ENCODE results near the gene ECSIT. TPM values are rescaled to one million over a fixed set of nuclear protein-coding genes. Genes with fewer than 3 reads are reported as not detected.
A peak's percentile ranks its signal among the peaks of the same experiment; 100 is the strongest.

ECSIT gene
- total RNA-seq, 1 experiment from 2014 or later, result 59.8 TPM

- no peak overlapping the region for H2AFZ ChIP-seq (ENCODE audit: low read length)
- peaks cover 7% of the 10 kb centered on the region; the same call in 1 of the 2 replicates for H3K36me3 ChIP-seq (ENCODE audit: insufficient read depth, low read length)
- H3K4me1 ChIP-seq (ENCODE audit: low read length), result peaks cover 12% of the 10 kb centered on the region
- no peaks in the 10 kb centered on the region for H3K9me3 ChIP-seq (ENCODE audit: low read length)
- H3K9me2 ChIP-seq (replicated peaks; ENCODE audit: insufficient read depth, low read length), result no peaks in the 10 kb centered on the region
- no peak overlapping the region for H3K27ac ChIP-seq (ENCODE audit: low read length)
- peaks cover 38% of the 10 kb centered on the region for H3K79me2 ChIP-seq (ENCODE audit: low read length)
- H3K4me3 ChIP-seq (ENCODE audit: low read length), result no peak overlapping the region
- H3K9ac ChIP-seq (ENCODE audit: low read length), result no peak overlapping the region
- no peaks in the 10 kb centered on the region for H3K27me3 ChIP-seq (ENCODE audit: low read length)
- H4K20me1 ChIP-seq (ENCODE audit: insufficient read depth, low read depth, low read length), result peaks cover 24% of the 10 kb centered on the region
- DNase-seq, result no peak
- no peak overlapping the region for H3K4me2 ChIP-seq (ENCODE audit: low read depth, low read length, poor library complexity, severe bottlenecking)
Observed at GRCh38 chr19:11554160-11554559, 25.2 kb upstream of the ECSIT start.

- H3K4me1 ChIP-seq (ENCODE audit: low read length), result peaks cover 8% of the 10 kb centered on the region
- no peaks in the 10 kb centered on the region for H3K9me2 ChIP-seq (replicated peaks; ENCODE audit: insufficient read depth, low read length)
- H3K9me3 ChIP-seq (ENCODE audit: low read length), result no peaks in the 10 kb centered on the region
- H3K27ac ChIP-seq (ENCODE audit: low read length), result no peak overlapping the region
- no peaks in the 10 kb centered on the region for H3K27me3 ChIP-seq (ENCODE audit: low read length)
- peaks cover 15% of the 10 kb centered on the region for H4K20me1 ChIP-seq (ENCODE audit: insufficient read depth, low read depth, low read length)
- DNase-seq, result no peak
- peaks cover 26% of the 10 kb centered on the region for H3K79me2 ChIP-seq (ENCODE audit: low read length)
- H3K4me2 ChIP-seq (ENCODE audit: low read depth, low read length, poor library complexity, severe bottlenecking), result no peak overlapping the region
- no peak overlapping the region for H2AFZ ChIP-seq (ENCODE audit: low read length)
- H3K9ac ChIP-seq (ENCODE audit: low read length), result no peak overlapping the region
- peaks cover 7% of the 10 kb centered on the region; the same call in 1 of the 2 replicates for H3K36me3 ChIP-seq (ENCODE audit: insufficient read depth, low read length)
- no peak overlapping the region for H3K4me3 ChIP-seq (ENCODE audit: low read length)
Observed at GRCh38 chr19:11552666-11553372, 23.9 kb upstream of the ECSIT start.

GRCh38 chr19:11551603-11552235, 22.8 kb upstream of the ECSIT start:
- Histone ChIP-seq H3K36me3 (ENCODE audit: insufficient read depth, low read length) (peaks cover 7% of the 10 kb centered on the region; the same call in 1 of the 2 replicates), H2AFZ (ENCODE audit: low read length) (no peak overlapping the region), H3K27ac (ENCODE audit: low read length) (no peak overlapping the region), H3K9ac (ENCODE audit: low read length) (no peak overlapping the region), H3K27me3 (ENCODE audit: low read length) (no peaks in the 10 kb centered on the region), H3K9me2 (replicated peaks; ENCODE audit: insufficient read depth, low read length) (no peaks in the 10 kb centered on the region), H3K9me3 (ENCODE audit: low read length) (no peaks in the 10 kb centered on the region), H3K79me2 (ENCODE audit: low read length) (peaks cover 16% of the 10 kb centered on the region), H3K4me3 (ENCODE audit: low read length) (no peak overlapping the region), H3K4me2 (ENCODE audit: low read depth, low read length, poor library complexity, severe bottlenecking) (no peak overlapping the region), H3K4me1 (ENCODE audit: low read length) (peaks cover under 1% of the 10 kb centered on the region), H4K20me1 (ENCODE audit: insufficient read depth, low read depth, low read length) (peaks cover 14% of the 10 kb centered on the region; the same call in 1 of the 2 replicates)
- peak; percentile 63 for DNase-seq

GRCh38 chr19:11550265-11550664, 21.3 kb upstream of the ECSIT start:
- Histone ChIP-seq H2AFZ (ENCODE audit: low read length) (no peak overlapping the region), H3K4me1 (ENCODE audit: low read length) (no peaks in the 10 kb centered on the region), H3K4me3 (ENCODE audit: low read length) (no peak overlapping the region), H4K20me1 (ENCODE audit: insufficient read depth, low read depth, low read length) (0 out of 2 replicates have a peak, but pooled peaks cover 6% of the 10 kb centered on the region), H3K9me3 (ENCODE audit: low read length) (no peaks in the 10 kb centered on the region), H3K27me3 (ENCODE audit: low read length) (no peaks in the 10 kb centered on the region), H3K27ac (ENCODE audit: low read length) (no peak overlapping the region), H3K9me2 (replicated peaks; ENCODE audit: insufficient read depth, low read length) (no peaks in the 10 kb centered on the region), H3K9ac (ENCODE audit: low read length) (no peak overlapping the region), H3K4me2 (ENCODE audit: low read depth, low read length, poor library complexity, severe bottlenecking) (no peak overlapping the region), H3K79me2 (ENCODE audit: low read length) (peaks cover 2% of the 10 kb centered on the region), H3K36me3 (ENCODE audit: insufficient read depth, low read length) (peaks cover 3% of the 10 kb centered on the region; the same call in 1 of the 2 replicates)
- no peak for DNase-seq

GRCh38 chr19:11549386-11549953, 20.5 kb upstream of the ECSIT start:
- no peaks in the 10 kb centered on the region for H3K27me3 ChIP-seq (ENCODE audit: low read length)
- no peak overlapping the region for H3K9ac ChIP-seq (ENCODE audit: low read length)
- H3K4me2 ChIP-seq (ENCODE audit: low read depth, low read length, poor library complexity, severe bottlenecking), result no peak overlapping the region
- no peaks in the 10 kb centered on the region for H3K79me2 ChIP-seq (ENCODE audit: low read length)
- H4K20me1 ChIP-seq (ENCODE audit: insufficient read depth, low read depth, low read length), result 0 out of 2 replicates have a peak, but pooled peaks cover 6% of the 10 kb centered on the region
- DNase-seq, result no peak
- 0 out of 2 replicates have a peak, but pooled peaks cover 3% of the 10 kb centered on the region for H3K36me3 ChIP-seq (ENCODE audit: insufficient read depth, low read length)
- no peak overlapping the region for H3K4me3 ChIP-seq (ENCODE audit: low read length)
- no peaks in the 10 kb centered on the region for H3K9me2 ChIP-seq (replicated peaks; ENCODE audit: insufficient read depth, low read length)
- H3K9me3 ChIP-seq (ENCODE audit: low read length), result no peaks in the 10 kb centered on the region
- no peak overlapping the region for H3K27ac ChIP-seq (ENCODE audit: low read length)
- H2AFZ ChIP-seq (ENCODE audit: low read length), result no peak overlapping the region
- H3K4me1 ChIP-seq (ENCODE audit: low read length), result no peaks in the 10 kb centered on the region

- H3K4me1 ChIP-seq (ENCODE audit: low read length), result no peaks in the 10 kb centered on the region
- no peak overlapping the region for H3K4me3 ChIP-seq (ENCODE audit: low read length)
- no peak overlapping the region for H3K9ac ChIP-seq (ENCODE audit: low read length)
- no peaks in the 10 kb centered on the region for H3K27me3 ChIP-seq (ENCODE audit: low read length)
- H3K27ac ChIP-seq (ENCODE audit: low read length), result no peak overlapping the region
- no peak overlapping the region for H2AFZ ChIP-seq (ENCODE audit: low read length)
- no peaks in the 10 kb centered on the region for H3K36me3 ChIP-seq (ENCODE audit: insufficient read depth, low read length)
- H3K9me2 ChIP-seq (replicated peaks; ENCODE audit: insufficient read depth, low read length), result no peaks in the 10 kb centered on the region
- no peaks in the 10 kb centered on the region for H3K9me3 ChIP-seq (ENCODE audit: low read length)
- no peak for DNase-seq
- H4K20me1 ChIP-seq (ENCODE audit: insufficient read depth, low read depth, low read length), result no peaks in the 10 kb centered on the region
- no peaks in the 10 kb centered on the region for H3K79me2 ChIP-seq (ENCODE audit: low read length)
- H3K4me2 ChIP-seq (ENCODE audit: low read depth, low read length, poor library complexity, severe bottlenecking), result no peak overlapping the region
Observed at GRCh38 chr19:11547929-11548700, 19.2 kb upstream of the ECSIT start.

- H2AFZ ChIP-seq (ENCODE audit: low read length), result no peak overlapping the region
- DNase-seq, result no peak
Observed at GRCh38 chr19:11541238-11541637, 12.3 kb upstream of the ECSIT start.

GRCh38 chr19:11540645-11541044, 11.7 kb upstream of the ECSIT start:
- Histone ChIP-seq H3K27me3 (ENCODE audit: low read length) (no peaks in the 10 kb centered on the region), H3K79me2 (ENCODE audit: low read length) (no peaks in the 10 kb centered on the region), H3K36me3 (ENCODE audit: insufficient read depth, low read length) (no peaks in the 10 kb centered on the region), H3K4me2 (ENCODE audit: low read depth, low read length, poor library complexity, severe bottlenecking) (no peak overlapping the region), H3K27ac (ENCODE audit: low read length) (no peak overlapping the region), H3K4me3 (ENCODE audit: low read length) (no peak overlapping the region), H3K9me2 (replicated peaks; ENCODE audit: insufficient read depth, low read length) (no peaks in the 10 kb centered on the region), H4K20me1 (ENCODE audit: insufficient read depth, low read depth, low read length) (no peaks in the 10 kb centered on the region), H3K4me1 (ENCODE audit: low read length) (peaks cover 3% of the 10 kb centered on the region), H2AFZ (ENCODE audit: low read length) (no peak overlapping the region), H3K9ac (ENCODE audit: low read length) (no peak overlapping the region), H3K9me3 (ENCODE audit: low read length) (no peaks in the 10 kb centered on the region)
- no peak for DNase-seq

More at GRCh38 chr19:11541238-11541637, 12.3 kb upstream of the ECSIT start:
- Histone ChIP-seq H3K4me1 (ENCODE audit: low read length) (no peaks in the 10 kb centered on the region), H3K79me2 (ENCODE audit: low read length) (no peaks in the 10 kb centered on the region), H3K4me2 (ENCODE audit: low read depth, low read length, poor library complexity, severe bottlenecking) (no peak overlapping the region), H3K27ac (ENCODE audit: low read length) (no peak overlapping the region), H3K27me3 (ENCODE audit: low read length) (no peaks in the 10 kb centered on the region), H4K20me1 (ENCODE audit: insufficient read depth, low read depth, low read length) (no peaks in the 10 kb centered on the region), H3K9me3 (ENCODE audit: low read length) (no peaks in the 10 kb centered on the region), H3K9me2 (replicated peaks; ENCODE audit: insufficient read depth, low read length) (no peaks in the 10 kb centered on the region), H3K9ac (ENCODE audit: low read length) (no peak overlapping the region), H3K36me3 (ENCODE audit: insufficient read depth, low read length) (no peaks in the 10 kb centered on the region), H3K4me3 (ENCODE audit: low read length) (no peak overlapping the region)
